Spleen (tissue), 7 donors: ENCODE results near the gene SIGLEC1.

ENCODE experiments used
- POLR2A ChIP-seq, 3 donors: fragments of 450-650 bp; IDR thresholded peaks; one replicate each; pipeline ENCODE4 v1.5.1; 2017; ENCODE audit warnings: antibody characterized with exemption in 3 of 3, mild to moderate bottlenecking in 1 of 3
- POLR2AphosphoS5 ChIP-seq, 3 donors: sonication (generic); formaldehyde crosslinking; IDR thresholded peaks; one replicate each; pipeline ENCODE4 v1.5.1; 2017; ENCODE audit warnings: antibody characterized with exemption in 3 of 3
- TF ChIP-seq, protein P1 (sequence below), 11 experiments: fragments of 200-600 bp in 7 of 11; fragments of 450-650 bp in 4 of 11; sonication (generic) in 4 of 11; IDR thresholded peaks in 8 of 11; conservative IDR thresholded peaks in 3 of 11; 1 replicate in 7 of 11; 2 replicates in 4 of 11; pipeline versions ENCODE4 v1.4.0 to v1.8.0; 2016 to 2021; ENCODE audit warnings: antibody characterized with exemption in 11 of 11, inconsistent platforms in 4 of 11, mild to moderate bottlenecking in 1 of 11
- donor health status: DM: no; HTN: no; CAD: no; lungs with moderate emphysema.
- donor health status: DM: no; HTN: no; CAD: no.
- donor health status: DM: no; HTN: no; CAD: no.

DNA sequence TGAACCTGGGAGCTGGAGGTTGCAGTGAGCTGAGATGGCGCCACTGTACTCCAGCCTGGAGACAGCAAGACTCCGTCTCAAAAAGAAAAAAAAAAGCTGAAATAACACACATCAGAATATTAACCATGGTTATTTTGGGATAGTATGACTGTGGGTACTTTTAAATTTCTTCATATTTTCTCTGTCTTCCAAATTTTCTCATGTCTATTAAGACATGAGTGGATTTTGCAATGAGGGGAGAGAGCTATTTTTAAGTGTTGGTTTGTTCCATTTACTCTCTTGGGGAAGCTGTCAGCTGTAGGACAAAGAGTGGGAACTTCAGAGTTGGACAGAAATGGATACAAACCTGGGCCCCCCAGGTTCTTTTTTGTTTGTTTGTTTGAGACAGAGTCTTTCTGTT is 44.9 kb upstream of the SIGLEC1 start:
- TF ChIP-seq, protein P1, sequence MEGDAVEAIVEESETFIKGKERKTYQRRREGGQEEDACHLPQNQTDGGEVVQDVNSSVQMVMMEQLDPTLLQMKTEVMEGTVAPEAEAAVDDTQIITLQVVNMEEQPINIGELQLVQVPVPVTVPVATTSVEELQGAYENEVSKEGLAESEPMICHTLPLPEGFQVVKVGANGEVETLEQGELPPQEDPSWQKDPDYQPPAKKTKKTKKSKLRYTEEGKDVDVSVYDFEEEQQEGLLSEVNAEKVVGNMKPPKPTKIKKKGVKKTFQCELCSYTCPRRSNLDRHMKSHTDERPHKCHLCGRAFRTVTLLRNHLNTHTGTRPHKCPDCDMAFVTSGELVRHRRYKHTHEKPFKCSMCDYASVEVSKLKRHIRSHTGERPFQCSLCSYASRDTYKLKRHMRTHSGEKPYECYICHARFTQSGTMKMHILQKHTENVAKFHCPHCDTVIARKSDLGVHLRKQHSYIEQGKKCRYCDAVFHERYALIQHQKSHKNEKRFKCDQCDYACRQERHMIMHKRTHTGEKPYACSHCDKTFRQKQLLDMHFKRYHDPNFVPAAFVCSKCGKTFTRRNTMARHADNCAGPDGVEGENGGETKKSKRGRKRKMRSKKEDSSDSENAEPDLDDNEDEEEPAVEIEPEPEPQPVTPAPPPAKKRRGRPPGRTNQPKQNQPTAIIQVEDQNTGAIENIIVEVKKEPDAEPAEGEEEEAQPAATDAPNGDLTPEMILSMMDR (IDR thresholded peaks at IDR 0.05 in 8 of 11, conservative IDR thresholded peaks at IDR 0.05 in 3 of 11): no peak
- TF ChIP-seq POLR2A (IDR thresholded peaks at IDR 0.05) (no peak), POLR2AphosphoS5 (IDR thresholded peaks at IDR 0.05) (no peak)
